ENCODE data around the gene LGALS9C. TPM values are rescaled to one million over a fixed set of nuclear protein-coding genes. Genes with fewer than 3 reads are reported as not detected.

Gene LGALS9C
- total RNA-seq: not detected in 2 replicates

GRCh38 chr17:18476508-18477308 is at the start of gene LGALS9C:
Gene LGALS9C, plus strand, starts transcription at chr17:18476789. Its CDS starts 66 bp downstream, at chr17:18476855.

Other genes with a start within 250 kb of the LGALS9C start
- 293 and 417 TPM in 2 replicates for gene FLII, start 218.1 kb upstream of the LGALS9C start, total RNA-seq
- gene MIEF2, start 216.1 kb upstream of the LGALS9C start, total RNA-seq: 22.6 and 24.4 TPM in 2 replicates
- 19.7 and 24.7 TPM in 2 replicates for gene TOP3A, start 161.8 kb upstream of the LGALS9C start, total RNA-seq
- 27.4 and 31.9 TPM in 2 replicates for gene SMCR8, start 161.5 kb upstream of the LGALS9C start, total RNA-seq
- 3.7 and 4.6 TPM in 2 replicates for gene SHMT1, start 113.2 kb upstream of the LGALS9C start, total RNA-seq
- gene EVPLL, start 99.0 kb upstream of the LGALS9C start, total RNA-seq: not detected in 2 replicates
- not detected in 2 replicates for gene TBC1D28, start 167.6 kb downstream of the LGALS9C start, total RNA-seq
- gene FOXO3B, start 205.5 kb downstream of the LGALS9C start, total RNA-seq: 4.5 and 7.0 TPM in 2 replicates